HG02885 (cell line): ENCODE results near the gene DCAF4.
"Not testable (repeated sequence)": the region's sequence is repeated elsewhere in the genome, so short reads cannot be mapped to it uniquely, and the experiment has no call there.

ENCODE experiments used
- ATAC-seq: cut with Tn5 transposase; IDR thresholded peaks from one replicate; pipeline ENCODE4 v1.9.1; 2021; ENCODE audit warnings: mild to moderate bottlenecking; ENCODE audit not compliant: unreplicated experiment, poor library complexity

Gene DCAF4

DNA sequence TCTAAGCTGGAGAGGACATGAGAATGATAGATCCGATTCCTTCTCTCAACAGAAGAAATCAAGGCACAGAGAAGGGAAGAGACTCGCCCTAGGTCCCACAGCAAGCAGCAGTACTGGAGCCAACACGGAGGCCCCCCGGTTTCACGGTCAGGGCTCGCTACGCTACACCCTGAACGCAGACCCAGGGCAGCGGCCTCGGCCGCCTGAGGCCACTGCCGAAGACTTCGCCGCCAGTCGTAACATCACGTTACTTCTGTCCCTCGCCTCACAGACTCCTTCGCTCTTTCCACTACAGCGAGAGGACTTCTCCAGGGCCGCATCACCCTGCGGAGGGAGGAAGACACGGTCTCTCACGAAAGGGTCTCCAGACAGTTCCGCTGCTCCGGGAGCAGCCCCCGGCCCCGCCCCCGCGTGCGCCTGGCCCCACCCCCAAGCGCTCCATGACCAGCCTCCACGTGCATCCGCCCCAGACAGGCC lies 411 bp upstream of the DCAF4 start:
- ATAC-seq, result no peak

DNA sequence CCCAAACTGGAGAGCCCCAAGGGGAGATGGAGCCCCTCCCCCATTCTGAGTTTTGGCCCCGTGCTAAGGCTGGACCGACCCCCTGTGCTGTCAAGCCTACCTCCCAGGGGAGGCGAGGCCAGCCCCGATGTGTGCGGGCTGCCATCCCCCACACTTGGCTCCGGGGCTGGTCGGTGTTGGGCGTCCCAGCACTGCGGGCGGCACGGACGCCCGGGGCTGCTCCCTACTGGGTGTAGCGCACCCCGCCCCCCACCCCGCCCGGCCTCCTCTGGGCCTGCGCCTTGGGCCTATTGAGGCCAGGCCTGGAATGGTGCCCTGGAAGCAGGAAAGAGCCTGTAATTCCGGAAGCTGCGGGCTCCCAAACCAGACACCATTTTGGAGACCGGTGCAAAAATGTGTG lies 2.6 kb downstream of the DCAF4 start:
- no peak for ATAC-seq

DNA sequence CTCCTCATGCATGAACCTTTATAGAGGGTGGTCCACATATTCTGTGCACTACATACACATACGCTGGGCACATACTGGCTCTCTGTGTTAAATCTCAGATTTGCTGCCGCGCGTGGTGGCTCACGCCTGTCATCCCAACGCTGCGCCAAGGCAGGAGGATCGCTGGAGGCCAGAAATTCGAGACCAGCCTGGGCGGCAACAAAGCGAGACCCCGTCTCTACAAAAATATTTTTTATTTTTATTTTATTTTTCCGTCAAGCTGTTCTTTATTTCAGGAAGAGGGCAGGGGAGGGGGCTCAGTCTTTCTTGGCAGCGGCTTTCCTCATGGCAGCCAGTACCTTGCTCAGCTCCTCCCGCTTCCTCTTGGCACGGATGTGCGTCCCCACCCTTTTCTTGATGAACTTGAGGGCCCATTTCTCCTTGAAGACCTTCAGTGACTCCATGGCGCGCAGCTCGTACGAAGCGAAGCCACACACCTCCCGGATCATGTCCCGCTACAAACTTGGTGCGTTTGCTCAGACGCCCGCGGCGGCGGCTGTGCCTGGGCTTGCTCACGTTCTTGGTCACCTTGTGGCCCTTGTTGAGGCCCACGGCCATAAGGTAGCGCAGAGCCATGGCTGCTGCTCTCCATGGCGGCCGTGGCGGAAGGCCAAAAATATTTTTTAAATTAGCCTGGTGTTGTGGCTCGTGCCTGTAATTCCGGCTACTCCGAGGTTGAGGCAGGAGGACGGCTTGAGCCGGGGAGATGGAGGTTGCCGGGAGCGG lies 3.2 kb downstream of the DCAF4 start:
- no peak for ATAC-seq

DNA sequence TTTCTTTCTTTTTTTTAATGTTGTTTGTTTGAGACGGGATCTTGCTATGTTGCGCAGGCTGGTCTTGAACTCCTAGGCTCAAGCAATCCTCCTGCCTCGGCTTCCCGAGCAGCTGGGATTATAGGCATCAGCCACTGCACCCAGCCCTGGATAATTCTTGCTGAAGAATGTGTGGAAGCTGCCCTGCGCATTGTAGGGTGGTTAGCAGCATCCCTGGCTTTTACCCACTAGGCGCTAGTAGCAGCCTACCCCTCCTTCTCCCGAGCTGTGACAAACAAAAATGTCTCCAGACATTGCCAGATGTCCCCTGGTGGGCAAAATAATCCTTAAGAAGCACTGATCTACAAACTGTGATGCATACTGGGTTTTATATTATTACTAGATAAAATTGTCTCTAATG lies 6.6 kb downstream of the DCAF4 start:
- no peak for ATAC-seq

DNA sequence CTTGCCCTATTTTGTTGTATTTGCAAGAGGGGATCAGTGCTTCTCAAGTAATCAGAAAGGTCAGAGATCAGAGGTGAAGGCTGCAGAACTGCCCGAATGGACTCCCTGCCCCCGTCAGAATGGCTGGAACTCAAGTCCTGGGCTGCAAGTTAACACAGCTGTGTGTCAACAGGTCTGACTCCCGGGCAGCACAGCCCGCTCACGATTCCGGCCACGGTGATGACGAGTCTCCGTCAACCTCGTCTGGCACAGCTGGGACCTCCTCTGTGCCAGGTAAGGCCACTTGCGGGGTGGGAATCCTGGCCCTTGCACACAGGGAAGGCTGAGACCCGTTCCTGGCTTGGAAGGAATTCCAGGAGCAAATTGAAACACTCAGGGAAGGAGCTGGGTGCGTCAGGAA lies 13.4 kb downstream of the DCAF4 start:
- no peak for ATAC-seq

DNA sequence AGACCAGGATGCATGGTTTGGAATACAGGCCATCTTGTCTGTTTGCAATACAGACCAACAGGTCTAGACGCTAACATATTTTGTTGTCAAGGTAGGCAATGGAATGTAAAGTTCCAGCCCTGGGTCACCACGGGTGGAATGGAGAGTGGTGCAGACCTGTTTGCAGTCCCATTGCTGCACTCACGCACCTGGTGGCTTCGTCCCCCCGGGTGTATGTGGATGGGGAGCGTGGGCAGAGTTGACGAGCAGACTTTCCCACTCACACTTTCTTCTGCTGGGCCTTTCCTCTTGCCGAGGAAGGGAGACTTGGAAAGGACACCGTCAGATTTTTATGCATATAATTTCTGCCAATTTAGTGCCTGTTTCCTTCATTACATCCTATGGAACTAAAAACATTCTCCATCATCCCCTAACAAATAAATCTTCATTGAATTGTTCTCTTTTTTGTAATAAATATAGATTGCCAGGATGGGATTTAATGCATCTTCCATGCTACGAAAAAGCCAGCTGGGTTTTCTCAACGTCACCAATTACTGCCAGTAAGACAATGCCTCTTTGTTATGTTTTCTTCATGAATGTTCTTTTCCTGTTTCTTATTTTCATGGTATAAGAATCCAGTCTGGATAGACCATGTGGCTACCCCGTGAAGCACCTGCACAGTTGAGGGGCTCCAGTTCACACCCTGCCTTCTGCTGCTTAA lies 15.2 kb downstream of the DCAF4 start:
- ATAC-seq, result no peak

DNA sequence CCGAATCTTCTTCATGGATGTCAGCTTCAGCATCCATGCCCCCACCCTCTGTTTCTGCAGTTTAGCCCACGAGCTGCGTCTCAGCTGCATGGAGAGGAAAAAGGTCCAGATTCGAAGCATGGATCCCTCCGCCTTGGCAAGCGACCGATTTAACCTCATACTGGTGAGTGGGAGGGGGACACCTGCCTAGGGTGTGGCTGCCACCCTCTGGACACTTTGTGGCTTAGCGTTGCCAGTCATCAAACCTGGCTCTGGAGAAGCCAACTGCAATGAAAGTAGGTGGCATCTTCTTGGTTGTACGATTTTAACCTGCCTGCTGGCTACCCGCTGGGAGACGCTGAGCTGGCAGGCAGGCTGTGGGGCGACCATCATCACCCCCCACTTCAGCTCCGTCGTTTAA lies 16.7 kb downstream of the DCAF4 start:
- ATAC-seq, result no peak

DNA sequence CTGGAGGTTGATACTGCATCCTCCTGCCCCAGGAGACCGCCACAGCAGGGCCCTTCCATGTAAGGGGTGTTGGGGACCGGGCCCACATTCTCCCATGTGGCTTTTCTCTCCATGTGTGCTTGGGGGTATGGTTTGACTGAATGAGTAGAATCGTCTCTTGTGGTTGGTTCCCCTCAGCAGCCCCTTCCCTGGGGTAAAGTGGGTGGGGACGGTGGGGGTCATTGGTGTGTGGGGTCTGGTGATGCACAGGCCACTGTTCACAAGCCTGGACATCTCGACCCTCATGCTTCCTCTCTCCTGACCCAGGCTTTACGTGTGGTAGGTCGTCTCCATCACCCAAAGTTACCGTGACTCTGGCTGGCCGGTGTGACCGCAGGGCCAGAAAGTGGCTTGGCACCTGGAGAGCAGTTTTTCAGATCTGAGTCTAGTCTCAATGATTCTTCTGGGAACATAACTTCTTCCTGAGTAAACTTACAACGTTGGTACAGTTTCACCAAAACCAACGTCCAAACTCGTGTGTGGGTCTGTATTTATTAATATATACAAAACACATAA lies 17.7 kb downstream of the DCAF4 start:
- ATAC-seq, result no peak

DNA sequence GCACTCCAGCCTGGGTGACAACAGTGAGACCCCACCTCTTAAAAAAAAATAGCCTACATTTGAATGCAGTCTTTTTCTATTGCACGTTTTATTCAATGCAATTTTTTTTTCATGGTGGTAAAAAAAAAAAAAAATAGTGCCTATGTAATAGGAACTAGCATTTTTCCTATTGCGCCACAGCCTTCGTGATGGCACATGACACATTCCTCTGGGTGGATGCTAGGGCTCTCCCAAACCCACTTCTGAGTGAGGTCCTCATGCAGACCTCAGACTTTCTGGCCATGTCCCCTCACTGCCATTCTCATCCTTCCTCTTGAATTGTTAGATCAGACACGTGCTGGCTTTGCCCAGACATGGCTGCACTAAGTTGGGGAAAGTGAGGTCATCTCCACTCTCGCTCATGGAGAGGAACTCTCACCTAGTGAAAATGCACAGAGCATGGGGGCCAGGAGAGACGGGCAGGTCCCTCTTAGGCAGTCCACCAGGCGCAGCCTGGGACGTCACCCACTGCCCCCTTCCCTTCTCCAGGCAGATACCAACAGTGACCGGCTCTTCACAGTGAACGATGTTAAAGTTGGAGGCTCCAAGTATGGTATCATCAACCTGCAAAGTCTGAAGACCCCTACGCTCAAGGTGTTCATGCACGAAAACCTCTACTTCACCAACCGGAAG lies 19.2 kb downstream of the DCAF4 start:
- ATAC-seq, result no peak

DNA sequence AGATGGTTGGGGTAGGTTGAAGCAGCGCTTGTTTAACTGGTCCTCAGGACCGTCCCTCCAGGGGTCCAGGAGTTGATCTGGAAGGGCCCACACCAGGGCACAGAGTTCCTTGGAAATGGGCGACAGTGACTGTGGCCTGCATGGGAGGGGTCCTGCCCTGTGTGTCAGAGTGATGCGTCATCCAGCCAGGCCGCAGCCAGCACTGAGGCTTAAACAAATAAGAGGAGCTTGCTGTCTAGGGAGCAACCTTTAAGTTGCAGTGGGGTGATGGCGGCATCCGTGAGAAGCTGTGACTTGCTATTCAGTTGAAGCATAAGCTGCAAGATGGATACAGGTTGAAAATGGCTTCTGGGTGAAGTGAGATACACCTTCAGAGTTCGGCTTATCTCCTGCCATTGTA lies 20.2 kb downstream of the DCAF4 start:
- no peak for ATAC-seq

DNA sequence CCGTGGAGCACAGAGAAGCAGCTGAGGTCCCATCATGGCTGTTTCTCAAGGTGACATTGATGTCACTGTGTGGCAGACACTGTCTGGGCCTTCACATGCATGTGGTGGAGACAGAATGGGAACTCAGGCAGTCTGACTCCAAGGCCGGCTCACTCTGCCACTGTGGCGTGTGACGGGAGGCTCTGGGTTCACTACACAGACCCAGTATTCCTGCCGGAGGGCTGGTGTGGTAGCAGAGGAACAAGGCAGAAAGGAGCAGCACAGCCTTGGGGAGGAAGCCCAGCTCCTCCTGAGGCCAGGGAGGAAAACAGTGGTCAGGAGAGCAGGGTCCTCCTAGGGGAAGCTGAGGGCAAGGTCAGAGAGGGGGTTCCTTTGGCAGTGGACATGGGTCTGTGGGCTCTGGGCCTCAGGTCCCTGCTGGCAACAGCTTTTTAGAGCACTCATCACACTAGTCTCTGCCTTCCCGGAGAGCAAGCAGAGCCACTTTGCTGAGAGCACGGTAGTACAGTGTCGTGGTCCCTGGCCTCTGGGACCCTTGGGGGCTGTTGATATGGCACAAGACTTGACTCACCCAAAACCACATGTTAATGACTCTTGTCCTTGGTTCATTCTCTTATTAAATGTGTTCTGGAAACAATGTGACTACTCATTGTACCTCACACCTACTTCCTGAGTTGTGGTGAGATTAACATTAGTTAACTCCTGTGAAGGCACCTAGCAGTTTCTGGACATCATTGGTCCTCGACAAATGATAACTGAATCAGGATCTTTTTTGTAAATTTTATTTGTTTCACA lies 21.3 kb downstream of the DCAF4 start:
- ATAC-seq, result no peak

DNA sequence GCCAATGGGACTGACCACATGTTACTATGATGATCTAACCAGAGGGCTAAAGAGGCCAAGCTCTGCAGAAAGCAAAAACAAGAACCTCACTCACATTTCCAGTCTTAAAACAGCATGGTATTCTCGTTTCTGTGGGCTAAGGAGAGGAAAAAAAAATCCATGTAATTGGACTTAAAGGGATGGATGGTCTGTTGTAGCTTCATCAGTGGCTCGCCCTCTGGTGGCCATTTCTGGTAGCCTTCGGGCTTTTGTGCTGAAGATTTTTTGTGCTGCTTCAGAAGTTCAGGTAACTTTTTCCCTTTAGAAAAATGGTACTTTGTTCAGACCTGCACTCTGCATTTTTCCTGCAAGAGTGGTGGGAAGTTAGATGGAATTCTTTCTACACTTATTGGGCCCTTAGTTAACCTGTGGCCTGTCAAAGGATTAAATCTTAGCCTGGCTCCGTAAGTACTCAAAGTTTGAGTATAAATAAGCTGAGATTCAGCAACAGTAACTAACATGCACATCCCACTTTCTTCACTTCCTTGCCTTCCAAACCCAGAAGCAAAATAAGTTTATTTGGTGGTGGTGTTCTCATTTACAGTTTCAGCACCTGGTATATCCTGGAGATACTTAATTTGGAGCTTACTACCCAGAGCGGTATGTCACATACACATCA lies 22.3 kb downstream of the DCAF4 start:
- ATAC-seq, result no peak

DNA sequence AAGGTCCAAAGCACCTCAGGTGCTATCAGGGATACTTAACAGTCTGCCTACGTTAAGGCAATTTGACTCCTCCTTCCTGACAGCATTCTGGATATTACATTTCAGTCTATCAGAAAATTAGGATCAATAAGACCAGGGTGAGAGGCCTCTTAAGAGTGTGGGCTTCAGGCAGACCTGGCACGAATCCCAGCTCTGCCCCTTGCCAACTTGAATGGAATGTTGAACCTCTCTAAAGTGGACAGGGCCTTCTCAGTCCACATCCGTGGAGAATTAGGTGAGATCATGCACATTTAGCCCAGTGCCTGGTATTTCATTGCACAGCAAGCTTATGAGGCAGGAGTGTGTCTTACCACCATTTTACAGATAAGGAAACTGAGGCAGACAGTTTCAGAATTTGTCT lies 25.9 kb downstream of the DCAF4 start:
- ATAC-seq, result no peak

DNA sequence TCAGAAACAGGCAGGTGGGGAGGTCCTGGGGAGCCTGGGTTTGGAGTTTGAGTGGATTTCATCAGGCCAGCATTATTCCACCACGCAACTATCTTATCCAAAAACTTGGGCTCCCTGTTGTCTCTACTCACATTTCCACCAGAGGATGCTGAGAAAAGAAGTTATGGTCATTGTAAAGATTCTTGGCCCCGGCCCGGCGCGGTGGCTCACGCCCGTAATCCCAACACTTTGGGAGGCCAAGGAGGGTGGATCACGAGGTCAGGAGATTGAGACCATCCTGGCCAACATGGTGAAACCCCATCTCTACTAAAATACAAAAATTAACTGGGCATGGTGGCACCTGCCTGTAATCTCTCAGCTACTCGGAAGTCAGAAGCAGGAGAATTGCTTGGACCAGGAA lies 30.5 kb downstream of the DCAF4 start:
- not testable (repeated sequence) for ATAC-seq

DNA sequence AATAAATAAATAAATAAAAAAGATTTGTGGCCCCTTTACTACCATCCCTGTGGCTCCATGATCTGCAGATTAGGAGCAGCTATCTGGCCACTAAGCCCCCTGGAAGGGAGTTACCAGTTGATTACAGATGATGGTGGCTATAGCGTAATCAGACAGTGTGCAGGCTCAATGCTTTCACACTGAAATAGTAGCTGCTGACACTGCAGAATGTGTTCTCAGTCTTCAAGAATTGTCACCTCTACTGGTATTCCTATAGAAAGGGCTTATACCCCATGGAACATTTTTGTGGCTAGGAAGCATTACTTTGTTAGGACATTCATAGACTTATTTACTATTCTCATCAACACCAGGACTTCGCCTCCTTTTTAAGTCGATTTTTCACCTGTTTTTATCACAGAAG lies 30.9 kb downstream of the DCAF4 start:
- no peak for ATAC-seq

DNA sequence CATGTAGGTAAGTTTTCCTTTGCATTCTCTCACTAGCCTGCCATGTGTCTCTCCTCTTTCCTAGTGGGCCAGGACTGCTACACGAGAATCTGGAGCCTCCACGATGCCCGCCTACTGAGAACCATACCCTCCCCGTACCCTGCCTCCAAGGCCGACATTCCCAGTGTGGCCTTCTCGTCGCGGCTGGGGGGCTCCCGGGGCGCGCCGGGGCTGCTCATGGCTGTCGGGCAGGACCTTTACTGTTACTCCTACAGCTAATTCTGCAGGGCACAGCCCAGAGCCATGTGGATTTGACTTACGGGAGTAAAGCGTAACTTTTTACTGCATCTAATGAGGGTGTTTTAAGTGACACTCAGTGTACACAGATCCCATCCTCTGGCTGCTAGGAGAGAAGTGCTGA lies 32.3 kb downstream of the DCAF4 start:
- no peak for ATAC-seq

DNA sequence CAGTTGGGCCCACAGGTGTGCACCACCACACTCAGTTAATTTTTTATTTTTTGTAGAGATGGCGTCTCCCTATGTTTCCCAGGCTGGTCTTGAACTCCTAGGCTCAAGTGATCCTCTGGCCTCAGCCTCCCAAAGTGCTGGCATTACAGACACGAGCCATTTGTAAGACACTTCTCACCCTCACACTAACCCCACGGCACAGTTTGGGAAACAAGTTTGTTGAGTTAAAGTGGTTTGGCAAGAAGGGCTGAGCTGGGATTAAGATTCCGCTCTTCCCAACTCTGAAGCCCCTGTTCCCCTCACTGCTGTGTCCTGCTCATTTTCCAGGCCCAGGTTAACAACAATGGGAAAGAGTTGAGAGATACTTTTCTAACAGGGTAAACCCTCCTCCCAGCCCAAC lies 34.8 kb downstream of the DCAF4 start:
- not testable (repeated sequence) for ATAC-seq

DNA sequence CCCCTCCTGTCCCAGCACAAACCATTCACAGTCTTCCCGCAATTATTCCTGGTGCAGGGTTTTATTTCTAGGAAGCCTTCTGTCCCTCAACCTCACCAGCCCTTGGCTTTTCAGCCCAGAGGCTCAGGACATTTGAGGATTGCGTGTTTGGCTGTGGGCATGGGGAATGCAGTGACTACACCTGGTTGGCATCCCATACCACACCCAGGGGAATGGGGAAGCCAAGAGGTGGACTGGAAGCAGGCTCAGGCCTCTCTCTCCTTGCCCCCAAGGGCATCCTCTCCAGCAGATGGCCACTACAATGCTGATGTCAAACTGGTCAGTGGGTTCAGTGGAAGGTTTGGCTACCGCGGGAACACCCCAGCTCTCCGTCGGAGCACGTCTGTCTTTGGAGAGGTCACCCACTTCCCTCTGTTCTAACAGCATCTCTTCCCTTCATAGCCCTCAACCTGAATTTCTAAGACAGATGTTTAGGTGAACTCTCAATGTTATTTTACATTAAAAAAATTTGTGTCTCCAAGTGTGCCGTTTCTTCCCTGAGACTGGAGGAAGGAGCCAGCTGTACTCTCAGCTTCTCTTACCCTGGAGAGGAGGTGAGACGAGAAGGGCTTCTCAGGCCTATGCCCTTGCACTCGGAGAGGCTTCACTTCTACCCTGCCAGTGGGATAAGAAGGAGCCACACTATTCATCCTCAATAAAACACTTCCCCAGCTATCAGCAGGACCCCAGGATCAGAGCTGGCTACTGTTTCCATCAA lies 35.5 kb downstream of the DCAF4 start:
- no peak for ATAC-seq

DNA sequence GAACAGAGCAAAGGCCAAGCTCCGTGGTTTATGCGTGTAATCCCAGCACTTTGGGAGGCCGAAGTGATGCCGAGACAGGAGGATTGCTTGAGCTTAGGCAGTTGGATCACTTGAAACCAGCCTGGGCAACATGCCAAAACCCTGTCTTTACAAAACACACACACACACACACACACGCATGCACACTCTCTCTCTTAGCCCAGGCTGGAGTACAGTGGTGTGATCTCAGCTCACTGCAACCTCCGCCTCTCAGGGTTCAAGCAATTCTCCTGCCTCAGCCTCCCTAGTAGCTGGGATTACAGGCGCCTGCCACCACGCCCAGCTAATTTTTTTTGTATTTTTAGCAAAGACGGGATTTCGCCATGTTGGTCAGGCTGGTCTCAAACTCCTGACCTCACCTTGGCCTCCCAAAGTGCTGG lies 36.1 kb downstream of the DCAF4 start:
- not testable (repeated sequence) for ATAC-seq
